Myometrial cell (primary cell): Measurements from ENCODE around the gene GLMN. TPM values are rescaled to one million over a fixed set of nuclear protein-coding genes. Genes with fewer than 3 reads are reported as not detected.

ENCODE experiments used
- total RNA-seq: library from RNA; depleted of rRNA; stranded (reverse); fragments of >200 nt; gene quantifications from 2 replicates; pipeline ENCODE4 v1.2.3, GENCODE V29; 2015

Gene GLMN
- total RNA-seq: 12.6 and 13.8 TPM in 2 replicates

DNA sequence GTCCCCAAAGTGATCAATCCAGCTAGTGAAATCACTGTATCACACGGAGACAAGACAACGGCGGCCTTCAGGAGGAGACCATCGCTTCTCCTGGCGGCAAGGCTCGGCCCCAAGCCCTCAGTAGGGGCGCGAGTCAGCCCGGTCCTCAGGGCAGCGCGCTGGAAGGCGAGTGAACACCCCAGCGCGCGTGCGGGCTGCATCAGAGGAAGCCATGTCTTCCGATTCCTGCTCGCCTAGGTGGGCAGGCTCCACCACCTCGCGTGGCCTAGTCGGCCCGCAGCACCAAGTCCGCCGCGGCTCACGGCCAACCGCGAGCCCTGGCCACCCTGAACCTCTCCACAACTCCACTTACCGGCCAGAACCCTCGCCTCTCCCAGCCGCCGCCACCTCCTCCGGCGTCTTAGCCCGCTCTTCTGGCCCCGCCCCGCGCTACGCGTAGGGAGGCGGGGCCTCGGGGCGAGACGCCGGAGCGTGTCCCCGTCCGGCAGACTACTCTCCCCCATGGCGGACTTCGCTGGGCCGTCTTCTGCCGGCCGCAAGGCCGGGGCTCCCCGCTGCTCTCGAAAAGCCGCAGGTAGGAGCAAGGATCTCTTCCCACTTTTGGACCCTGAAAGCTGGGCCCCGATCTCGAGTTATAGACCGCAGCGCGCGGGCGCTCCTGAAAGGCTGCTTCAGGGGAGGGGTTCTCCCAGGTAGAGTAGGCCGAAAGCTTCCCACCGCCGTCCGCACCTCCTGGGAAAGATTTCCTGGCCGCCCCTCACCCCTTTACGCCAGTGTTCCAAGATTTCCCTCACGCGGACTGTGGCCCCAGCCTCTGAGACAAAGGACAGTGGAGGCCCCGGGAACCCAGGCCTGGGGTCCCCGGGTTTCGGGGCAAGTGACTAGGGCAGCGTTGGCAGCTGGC lies at the start of gene GLMN, which contains the start of gene RPAP2:
TSS of gene GLMN (minus strand) at position 415 of the 904 bp plus-strand sequence. CDS start 988 bp downstream, outside the sequence.
TSS of gene RPAP2 (plus strand) at position 487 of the 904 bp plus-strand sequence. CDS start at position 502, 15 bp downstream.

GRCh38 chr1:92217721-92218120 lies 81.1 kb downstream of the GLMN start, which contains the start of gene C1orf146:
TSS of gene C1orf146 (plus strand) at chr1:92217915. CDS start at chr1:92231421, 13,506 bp downstream.

Other genes with a start within 250 kb of the GLMN start
- gene SETSIP, start 223.6 kb downstream of the GLMN start, total RNA-seq: not detected in 2 replicates
- gene BTBD8, start 218.6 kb downstream of the GLMN start, total RNA-seq: 2.6 and 3.9 TPM in 2 replicates
- not detected in 2 replicates for gene C1orf146, start 81.1 kb downstream of the GLMN start, total RNA-seq
- gene RPAP2, start 72 bp upstream of the GLMN start, total RNA-seq: 14.4 TPM in 2 replicates
- 0.18 TPM in 1 of 2 replicates, not detected in the other for gene GFI1, start 187.9 kb upstream of the GLMN start, total RNA-seq